AG09319 (cell line): ENCODE results near the gene C1orf159.

ENCODE experiments used
- DNase-seq: peaks from one replicate; pipeline ENCODE4 v3.0.0-alpha.2; 2010; ENCODE audit warnings: low read depth; ENCODE audit errors: extremely low read depth
- TF ChIP-seq, protein P1 (sequence below): IDR thresholded peaks from 2 replicates; pipeline ENCODE4 v1.5.1; 2011; ENCODE audit warnings: low read depth, mild to moderate bottlenecking, inconsistent platforms, low read length, moderate library complexity

C1orf159 gene

DNA sequence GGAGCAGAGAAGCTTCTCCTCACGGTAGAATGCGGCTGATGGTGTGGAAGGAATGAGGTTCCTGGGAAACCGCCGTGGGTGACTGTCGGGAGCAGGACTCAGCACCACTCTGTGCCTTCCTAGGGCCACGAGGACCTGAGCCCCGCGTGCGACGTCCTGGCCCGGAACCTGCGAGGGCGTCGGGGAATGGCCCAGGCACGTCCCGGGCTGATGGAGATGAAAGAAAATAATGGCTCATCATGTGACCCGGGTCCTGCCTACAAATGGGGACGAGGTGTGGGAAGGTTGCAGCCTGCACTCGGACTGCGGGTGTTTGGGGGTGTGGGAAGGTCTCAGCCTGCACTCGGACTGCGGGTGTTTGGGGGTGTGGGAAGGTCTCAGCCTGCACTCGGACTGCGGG, 32.7 kb upstream of the C1orf159 start:
- TF ChIP-seq, protein P1, sequence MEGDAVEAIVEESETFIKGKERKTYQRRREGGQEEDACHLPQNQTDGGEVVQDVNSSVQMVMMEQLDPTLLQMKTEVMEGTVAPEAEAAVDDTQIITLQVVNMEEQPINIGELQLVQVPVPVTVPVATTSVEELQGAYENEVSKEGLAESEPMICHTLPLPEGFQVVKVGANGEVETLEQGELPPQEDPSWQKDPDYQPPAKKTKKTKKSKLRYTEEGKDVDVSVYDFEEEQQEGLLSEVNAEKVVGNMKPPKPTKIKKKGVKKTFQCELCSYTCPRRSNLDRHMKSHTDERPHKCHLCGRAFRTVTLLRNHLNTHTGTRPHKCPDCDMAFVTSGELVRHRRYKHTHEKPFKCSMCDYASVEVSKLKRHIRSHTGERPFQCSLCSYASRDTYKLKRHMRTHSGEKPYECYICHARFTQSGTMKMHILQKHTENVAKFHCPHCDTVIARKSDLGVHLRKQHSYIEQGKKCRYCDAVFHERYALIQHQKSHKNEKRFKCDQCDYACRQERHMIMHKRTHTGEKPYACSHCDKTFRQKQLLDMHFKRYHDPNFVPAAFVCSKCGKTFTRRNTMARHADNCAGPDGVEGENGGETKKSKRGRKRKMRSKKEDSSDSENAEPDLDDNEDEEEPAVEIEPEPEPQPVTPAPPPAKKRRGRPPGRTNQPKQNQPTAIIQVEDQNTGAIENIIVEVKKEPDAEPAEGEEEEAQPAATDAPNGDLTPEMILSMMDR: no peak
- no peak for DNase-seq

DNA sequence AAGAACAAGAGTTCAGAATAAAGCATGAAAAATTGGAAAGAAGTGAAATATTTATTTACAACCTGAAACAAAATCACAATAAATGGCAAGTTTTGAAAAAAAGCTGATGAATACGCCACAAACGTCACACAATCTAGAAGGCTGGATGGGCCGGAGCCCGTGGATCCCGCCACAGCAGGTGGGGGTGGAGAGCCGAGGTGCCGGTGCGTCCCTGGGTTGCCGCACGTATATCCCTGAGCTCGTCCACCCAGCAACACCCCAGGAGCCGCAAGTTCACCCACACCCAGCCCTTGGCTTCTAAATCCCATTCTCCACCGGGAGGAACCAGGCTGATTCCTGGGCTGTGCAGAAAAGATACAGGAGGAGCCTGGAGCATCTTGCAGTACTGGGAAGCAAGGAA, 32.2 kb upstream of the C1orf159 start:
- DNase-seq: no peak
- TF ChIP-seq, protein P1: no peak

DNA sequence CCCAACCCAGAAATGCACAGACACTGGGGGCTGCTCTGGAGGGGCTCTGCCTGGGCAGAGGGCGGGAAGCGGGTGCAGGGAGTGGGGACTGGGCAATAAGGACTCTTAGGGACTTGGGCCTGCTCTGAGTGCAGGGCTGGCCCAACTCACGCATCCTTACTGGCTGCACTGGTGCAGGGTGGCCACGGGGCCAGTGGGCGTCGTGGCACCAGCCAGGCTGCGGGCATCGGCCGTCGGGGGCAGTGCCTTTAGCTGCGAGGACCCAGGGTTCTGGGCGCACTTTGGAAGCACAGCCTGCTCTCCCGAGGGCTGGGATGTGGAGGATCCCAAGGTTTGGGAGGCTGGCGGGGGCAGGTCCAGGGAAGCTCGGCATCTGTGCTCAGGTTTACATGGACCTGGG, 30.7 kb upstream of the C1orf159 start:
- DNase-seq: no peak
- TF ChIP-seq, protein P1: no peak

DNA sequence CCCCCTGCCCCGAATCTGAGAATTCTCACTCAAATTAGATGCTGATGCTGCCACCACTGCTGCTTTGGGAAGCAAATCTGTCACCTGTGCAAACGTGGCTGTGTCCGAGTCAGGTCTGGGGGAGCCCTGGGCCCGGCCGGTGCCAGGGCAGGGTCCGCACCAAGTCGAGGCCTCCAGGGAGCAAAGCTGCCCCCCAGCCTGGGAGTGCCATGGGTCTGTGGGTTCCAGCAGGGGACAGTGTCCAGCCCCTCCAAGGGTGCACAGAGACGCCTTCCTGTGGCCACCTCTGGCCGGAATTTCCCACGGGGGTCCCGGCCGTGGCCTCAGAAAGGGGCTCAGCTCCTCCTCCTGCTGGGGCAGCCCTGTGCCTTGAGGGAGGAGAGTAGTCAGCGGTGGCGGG, 30.1 kb upstream of the C1orf159 start:
- no peak for DNase-seq
- TF ChIP-seq, protein P1: no peak

DNA sequence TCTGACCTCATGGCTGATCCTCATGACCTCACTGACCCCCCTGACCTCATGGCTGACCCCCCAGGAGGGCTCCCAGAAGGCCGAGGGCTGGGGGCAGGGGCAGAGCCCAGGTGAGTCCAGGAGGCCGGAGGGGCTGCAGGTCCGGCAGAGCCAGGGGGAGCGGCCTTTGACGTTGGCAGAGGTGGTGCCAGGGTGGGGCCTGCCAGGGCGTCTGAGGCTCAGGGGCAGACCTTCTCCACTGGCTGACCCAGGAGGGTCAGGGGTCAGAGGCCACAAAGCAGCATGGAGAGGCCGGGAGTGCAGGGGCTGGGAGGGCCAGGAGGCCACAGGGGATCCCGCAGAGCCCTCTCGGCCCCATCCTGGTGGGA, 29.6 kb upstream of the C1orf159 start:
- DNase-seq: no peak
- TF ChIP-seq, protein P1: no peak

DNA sequence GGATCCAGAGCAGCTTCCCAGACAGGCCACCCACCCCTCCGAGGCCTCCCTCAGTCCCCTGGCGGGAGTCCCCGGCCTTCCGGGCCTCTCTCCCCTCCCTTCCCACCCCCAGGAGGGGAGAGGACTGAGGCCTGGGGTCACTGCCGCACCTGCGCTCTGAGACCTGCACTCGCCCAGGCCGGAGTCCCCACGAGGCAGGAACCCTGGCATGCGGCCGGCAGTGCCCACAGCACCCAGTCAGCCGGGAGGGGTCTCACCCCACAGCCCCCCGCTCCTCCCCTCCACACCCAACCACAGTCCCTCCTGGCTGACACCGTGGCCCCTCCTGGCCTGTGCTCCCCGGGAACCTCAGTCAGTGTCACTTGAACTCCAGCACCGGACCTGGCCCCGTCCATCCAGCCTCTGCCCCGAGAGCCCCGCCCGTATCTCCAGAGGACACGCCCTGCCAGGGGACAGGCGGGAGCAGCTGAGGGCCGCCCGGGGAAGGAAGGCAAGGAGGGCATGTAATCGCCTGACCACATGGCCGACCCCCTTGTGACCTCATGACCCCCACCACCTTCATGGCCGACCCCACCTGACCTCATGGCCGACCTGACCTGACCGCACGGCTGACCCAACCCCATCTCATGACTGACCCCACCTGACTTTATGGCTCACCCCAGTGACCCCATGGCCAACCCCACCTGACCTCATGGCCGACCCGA, 29.1 kb upstream of the C1orf159 start:
- TF ChIP-seq, protein P1: no peak
- DNase-seq: no peak

DNA sequence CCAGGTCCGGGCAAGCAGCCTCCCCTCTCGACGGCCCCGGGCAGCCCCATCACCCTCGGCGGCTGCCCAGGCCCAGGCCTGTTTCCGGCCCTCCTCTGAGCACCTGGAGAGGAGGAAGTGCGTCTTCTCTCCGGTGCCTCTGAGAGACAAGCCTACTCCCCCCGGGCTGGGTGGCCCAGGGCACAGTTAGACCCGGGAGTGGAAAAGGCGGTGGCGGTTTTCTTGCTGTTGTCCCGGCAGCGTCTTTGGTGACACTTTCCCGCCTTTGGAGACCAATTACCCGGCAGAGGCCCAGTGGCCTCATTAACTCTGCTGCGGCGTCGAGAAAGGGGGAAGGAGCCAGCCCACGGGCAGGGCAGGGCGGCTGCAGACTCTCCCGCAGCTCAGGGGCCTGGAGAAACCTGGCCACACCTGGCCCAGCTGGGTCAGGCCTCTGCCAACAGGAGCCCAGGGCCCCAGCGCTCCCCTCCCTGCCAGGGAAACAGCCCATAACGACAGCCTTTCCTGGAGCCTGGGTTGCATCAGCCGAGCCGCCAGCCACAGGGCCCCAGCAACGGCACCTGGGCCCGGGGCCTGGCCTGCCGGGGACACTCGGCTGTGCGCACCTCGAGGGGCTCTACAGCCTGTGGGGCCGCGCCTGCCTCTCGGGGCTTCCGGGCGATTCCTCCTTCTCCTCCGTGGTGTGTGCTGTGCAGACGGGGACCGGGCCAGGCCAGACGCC, 28.4 kb upstream of the C1orf159 start:
- no peak for DNase-seq

More for the DNA sequence above, 28.4 kb upstream of the C1orf159 start:
- TF ChIP-seq, protein P1: no peak
